Activated CD4-positive, alpha-beta T cell treated with anti-CD3 and anti-CD28 coated beads, Interleukin-2, amount 10 ng/mL, durations not matched to agents 7 days and 5 days (primary cell): ENCODE data around the gene ZNF768. TPM values are rescaled to one million over a fixed set of nuclear protein-coding genes. Genes with fewer than 3 reads are reported as not detected.

Experiments used
- microRNA-seq: library from miRNA; unstranded; fragments of <30 nt; microRNA quantifications from one replicate; pipeline ENCODE4 v1.2.0, GENCODE V29; 2021; ENCODE audit warnings: borderline microRNAs expressed, borderline replicate concordance
- total RNA-seq, 2 experiments: library from RNA; stranded (reverse); gene quantifications; one replicate each; pipeline ENCODE4 v1.2.3, GENCODE V29; 2021

Gene ZNF768
- total RNA-seq, 2 experiments from 2014 or later, result 1.9 to 2.6 TPM

Small RNA genes lying within 50 kb of the gene (microRNA-seq; reads per million reads assigned to microRNA genes)
- 226 reads per million, percentile 78 among the genes with 10 or more reads in this experiment for gene MIR4518

Other genes starting within 250 kb of the ZNF768 start
- gene CD2BP2, start 171.3 kb downstream of the ZNF768 start, total RNA-seq, result 10 to 100 TPM; 51.8 to 65.0 TPM
- gene TBC1D10B, start 156.1 kb downstream of the ZNF768 start, total RNA-seq, result 10 to 100 TPM; 63.9 to 69.9 TPM
- gene MYL11, start 151.8 kb downstream of the ZNF768 start, total RNA-seq, result not detected
- 100 to 1,000 TPM; 383 to 413 TPM for gene SEPTIN1, start 144.0 kb downstream of the ZNF768 start, total RNA-seq
- 10 to 100 TPM; 13.7 to 13.9 TPM for gene ZNF48, start 131.1 kb downstream of the ZNF768 start, total RNA-seq
- 1 to 10 TPM; 3.4 to 3.7 TPM for gene ZNF771, start 119.0 kb downstream of the ZNF768 start, total RNA-seq
- gene DCTPP1, start 96.5 kb downstream of the ZNF768 start, total RNA-seq, result 10 to 100 TPM; 48.4 to 51.4 TPM
- 10 to 100 TPM; 52.2 to 58.9 TPM for gene SEPHS2, start 80.7 kb downstream of the ZNF768 start, total RNA-seq
- 100 to 1,000 TPM; 521 to 598 TPM for gene ITGAL, start 53.8 kb downstream of the ZNF768 start, total RNA-seq
- 10 to 100 TPM; 10.4 to 11.8 TPM for gene ZNF747, start 8.3 kb upstream of the ZNF768 start, total RNA-seq
- gene ZNF764, start 31.8 kb upstream of the ZNF768 start, total RNA-seq, result 10 to 100 TPM; 17.5 to 18.2 TPM
- gene ZNF688, start 45.1 kb upstream of the ZNF768 start, total RNA-seq, result 10 to 100 TPM; 13.3 to 13.8 TPM
- 10 to 100 TPM; 17.0 to 18.3 TPM for gene ZNF785, start 59.1 kb upstream of the ZNF768 start, total RNA-seq
- 10 to 100 TPM; 12.8 to 13.8 TPM for gene ZNF689, start 83.8 kb upstream of the ZNF768 start, total RNA-seq
- gene PRR14, start 124.4 kb upstream of the ZNF768 start, total RNA-seq, result 10 to 100 TPM; 78.6 to 80.1 TPM
- 100 to 1,000 TPM in 1 of 2 experiments, 10 to 100 TPM in 1; 88.9 to 109 TPM for gene FBRS, start 131.9 kb upstream of the ZNF768 start, total RNA-seq
- 10 to 100 TPM; 81.7 to 86.1 TPM for gene SRCAP, start 172.6 kb upstream of the ZNF768 start, total RNA-seq
- 10 to 100 TPM; 41.1 to 43.4 TPM for gene PHKG2, start 221.9 kb upstream of the ZNF768 start, total RNA-seq
- 1 to 10 TPM; 2.2 to 3.0 TPM for gene CFAP119, start 235.5 kb upstream of the ZNF768 start, total RNA-seq
- 100 to 1,000 TPM in 1 of 2 experiments, 10 to 100 TPM in 1; 81.9 to 101 TPM for gene RNF40, start 235.8 kb upstream of the ZNF768 start, total RNA-seq